Dermis microvascular lymphatic vessel endothelial cell (primary cell): ENCODE data around the gene SMIM20. TPM values are rescaled to one million over a fixed set of nuclear protein-coding genes. Genes with fewer than 3 reads are reported as not detected.

Experiments
- DNase-seq, 2 donors: peaks; one replicate each; pipeline versions ENCODE4 v3.0.0 to v3.0.0-alpha.2; 2010; ENCODE audit warnings: low read depth in 2 of 2
- total RNA-seq: library from RNA; depleted of rRNA; stranded (reverse); fragments of >200 nt; gene quantifications from 2 replicates; pipeline ENCODE4 v1.2.1, GENCODE V29; 2014

The SMIM20 gene
- total RNA-seq, 1 donor from 2014 or later = 13.1 TPM

GRCh38 chr4:25925486-25926201, 11.6 kb downstream of the SMIM20 start:
- peak in 1 of 2 donors; percentile 46 for DNase-seq

DNA sequence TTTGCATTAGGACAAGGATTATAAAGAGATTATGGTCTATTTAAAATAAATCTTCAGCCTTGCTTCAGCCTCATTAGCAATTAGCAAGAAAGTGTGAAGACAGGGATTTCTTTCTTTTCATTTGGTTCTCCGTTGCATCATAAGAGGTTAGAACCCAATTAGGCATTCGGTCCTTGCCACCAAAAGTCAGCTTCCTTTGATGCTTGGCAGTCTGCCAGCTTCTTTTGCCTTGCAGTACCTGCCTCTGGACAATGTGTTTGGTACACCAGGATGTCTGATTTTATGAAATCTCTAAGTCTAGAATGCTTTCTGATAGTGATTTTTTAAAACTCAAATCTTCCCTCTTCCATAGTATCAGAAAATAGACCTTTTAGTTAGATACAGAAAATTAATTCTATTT, 12.4 kb downstream of the SMIM20 start:
- DNase-seq = no peak

GRCh38 chr4:25927361-25928195, 13.6 kb downstream of the SMIM20 start:
- no peak for DNase-seq

DNA sequence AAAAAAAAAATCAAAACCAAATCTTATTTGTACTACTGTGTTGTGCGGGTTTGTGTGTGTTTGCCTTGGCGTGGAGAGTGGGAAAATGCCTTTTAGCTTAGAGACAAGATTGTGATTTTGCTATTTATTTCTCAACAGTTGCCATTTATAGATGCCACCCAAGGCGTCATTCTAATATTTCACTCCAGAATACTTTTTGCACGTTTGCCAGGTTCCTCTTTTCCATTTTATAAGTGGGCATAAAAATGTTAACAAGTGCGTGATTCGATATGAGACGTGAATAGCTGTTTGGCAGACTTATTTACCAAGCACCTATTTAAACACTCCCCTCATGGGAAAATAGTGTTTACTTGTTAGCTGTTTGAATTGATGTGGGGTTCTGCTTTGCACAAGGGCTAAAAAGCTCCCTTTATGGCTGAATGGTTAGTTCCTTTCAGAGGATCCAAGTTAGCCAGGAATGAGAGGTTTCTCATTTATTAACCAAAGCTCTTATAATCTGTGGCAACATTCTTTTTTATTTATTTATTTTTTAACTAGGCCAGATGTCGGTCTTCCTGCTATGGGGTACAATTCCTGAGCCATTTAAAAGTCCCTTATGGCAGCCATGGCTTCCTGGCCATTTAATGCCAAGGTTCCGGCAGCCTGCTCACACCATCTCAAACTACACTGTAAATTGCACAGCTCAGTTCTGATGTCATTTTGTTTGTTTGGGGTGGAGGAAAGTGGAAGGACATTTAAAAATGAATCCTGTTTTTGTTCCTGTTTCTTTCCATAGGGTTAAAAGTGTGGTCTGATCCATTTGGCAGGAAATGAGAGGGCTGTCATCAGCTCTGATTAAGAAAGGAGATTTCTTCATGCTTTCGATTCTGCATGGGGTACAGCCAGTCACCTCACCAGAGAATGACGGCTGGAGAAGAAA, 14.6 kb downstream of the SMIM20 start:
- peak in 1 of 2 donors; percentile 13 for DNase-seq

DNA sequence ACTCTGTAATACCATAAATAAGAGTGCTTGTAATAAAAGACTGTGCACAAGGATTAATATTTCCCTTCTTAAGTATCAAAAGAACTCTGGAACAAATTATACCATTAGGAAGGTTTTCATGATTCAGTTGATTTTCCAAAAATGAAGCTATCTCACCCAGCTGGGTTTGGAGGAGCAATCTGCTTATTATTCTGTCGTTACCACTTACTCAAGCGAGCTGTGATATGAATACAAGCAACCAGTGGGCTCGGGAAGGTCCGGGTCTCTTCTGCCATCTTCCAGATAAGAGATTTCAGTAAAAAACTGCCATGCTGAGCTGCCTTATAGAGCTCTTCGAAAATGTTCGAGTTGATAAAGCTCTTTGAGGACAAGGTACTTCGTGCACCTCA, 15.3 kb downstream of the SMIM20 start:
- no peak for DNase-seq

DNA sequence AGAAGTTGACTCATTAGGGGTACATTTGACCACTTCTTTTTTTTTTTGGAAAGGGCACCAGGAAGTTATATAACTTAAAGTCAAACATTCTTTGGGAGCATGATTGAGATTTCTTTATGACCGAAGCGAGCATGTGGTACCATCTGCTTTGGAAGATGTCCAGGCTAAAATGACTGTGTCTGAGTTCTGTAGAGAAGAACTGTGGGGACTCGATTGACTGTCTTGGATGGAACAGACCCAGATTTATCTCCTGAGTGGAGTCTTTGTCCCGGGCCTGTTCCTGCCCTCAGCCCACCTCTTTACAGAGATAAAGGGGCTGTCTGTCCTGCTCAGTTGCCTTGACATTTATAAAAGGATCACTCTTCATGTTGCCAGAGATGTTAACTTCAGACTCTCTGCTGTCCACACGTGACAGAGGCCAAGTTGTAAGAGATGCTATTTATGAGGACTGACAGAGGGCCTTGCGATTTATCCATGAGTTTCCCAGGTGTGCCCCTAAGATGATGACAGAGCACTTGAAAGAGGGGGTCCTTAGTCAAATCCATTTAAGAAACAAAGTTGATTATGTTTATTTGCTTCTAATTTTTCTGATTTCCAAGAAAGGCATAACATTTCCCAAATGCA, 16.8 kb downstream of the SMIM20 start:
- no peak for DNase-seq

DNA sequence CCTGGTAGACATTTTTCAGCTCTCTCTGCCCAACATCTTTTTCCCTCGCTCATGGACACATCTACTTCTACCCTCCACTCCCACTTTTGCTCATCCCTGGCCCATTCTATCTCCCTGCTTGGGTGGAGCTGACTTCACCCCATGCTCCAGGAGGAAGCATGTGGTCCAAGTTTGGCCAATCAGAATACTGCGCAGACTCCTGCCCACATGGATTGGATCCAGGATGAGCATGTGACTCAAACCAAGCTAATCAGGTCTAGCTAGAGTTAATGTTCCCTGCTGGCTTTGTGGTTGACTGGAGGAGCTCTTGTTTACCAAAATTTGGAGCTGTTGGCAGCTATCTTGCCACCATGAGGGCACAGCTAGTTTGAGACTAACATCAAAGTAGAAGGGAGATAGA, 22.7 kb downstream of the SMIM20 start:
- DNase-seq = no peak

DNA sequence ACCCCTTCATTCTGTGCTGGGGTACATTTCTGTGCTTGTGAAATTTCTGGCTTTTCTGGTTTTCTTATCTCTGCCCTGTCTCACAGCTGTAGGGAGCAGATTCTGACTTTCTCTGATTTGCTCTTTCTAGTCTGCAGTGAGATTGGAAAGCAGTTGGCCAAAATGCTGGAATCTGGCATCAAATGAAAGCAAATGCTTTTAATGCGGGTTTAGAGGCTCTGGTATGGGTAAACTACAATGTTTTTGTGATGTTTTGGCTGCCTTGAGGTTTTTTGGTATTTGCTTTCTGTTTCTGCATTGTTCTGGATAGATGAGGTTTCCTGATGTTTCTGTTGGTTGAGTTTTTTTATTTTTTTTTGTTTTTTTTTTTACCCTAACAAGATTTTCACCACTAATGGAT, 23.8 kb downstream of the SMIM20 start:
- no peak for DNase-seq

- DNase-seq = no peak
Observed at GRCh38 chr4:25938366-25938765, 24.3 kb downstream of the SMIM20 start.

DNA sequence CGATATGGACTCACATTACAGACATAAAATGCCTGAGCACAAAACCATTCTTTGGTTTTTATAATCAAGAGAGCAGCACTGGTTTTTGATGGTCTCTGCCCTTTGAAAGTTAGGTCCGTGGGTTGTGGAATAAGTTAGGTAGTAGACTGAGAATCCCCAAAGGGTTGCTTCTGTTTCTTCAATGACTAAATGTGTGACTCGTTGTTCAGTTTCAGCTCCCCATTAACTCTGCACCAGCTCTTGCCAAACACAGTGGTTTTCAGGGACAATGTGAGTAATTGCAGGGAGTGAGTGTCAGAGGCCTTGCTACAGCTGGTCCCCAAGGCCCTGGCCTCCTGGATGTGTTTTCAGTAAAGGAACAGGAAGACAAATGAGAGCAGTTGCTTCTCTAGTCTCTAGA, 24.8 kb downstream of the SMIM20 start:
- DNase-seq = no peak

DNA sequence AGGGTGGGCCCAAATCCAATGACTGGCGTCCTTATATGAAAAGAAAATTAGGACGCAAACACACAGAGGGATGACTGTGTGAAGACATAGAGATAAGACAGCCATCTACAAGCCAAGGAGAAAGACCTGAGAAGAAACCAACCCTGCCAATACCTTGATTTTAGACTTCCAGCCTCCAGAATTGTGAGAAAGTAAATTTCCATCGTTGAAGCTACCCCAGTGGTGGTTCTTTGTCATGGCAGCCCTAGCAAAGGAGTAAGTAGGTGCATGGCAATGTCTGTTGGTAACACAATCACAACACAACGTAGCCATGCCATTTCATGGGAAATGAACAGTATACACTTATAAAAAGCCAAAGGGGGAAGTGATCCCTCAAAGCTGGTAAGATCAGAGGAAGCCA, 25.3 kb downstream of the SMIM20 start:
- no peak for DNase-seq

GRCh38 chr4:25941457-25942221, 27.6 kb downstream of the SMIM20 start:
- no peak for DNase-seq

DNA sequence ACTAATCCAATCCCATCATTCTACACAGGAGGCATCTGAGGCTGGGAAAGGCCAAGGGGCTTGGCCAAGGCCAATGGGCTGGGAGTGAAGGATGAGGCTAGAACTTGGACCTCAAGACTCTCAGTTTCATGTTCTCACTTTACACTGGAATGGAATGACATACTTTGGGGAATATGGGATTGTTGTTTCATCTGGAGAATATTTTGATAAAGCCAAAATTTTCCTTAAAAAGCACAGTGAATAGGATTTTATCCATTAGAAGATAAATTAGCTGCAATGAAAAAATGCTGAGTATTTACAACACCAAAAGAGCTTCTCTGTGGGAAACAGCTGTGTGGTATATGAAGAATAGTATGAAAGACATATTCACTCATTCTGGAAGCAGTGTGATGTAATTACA, 29.3 kb downstream of the SMIM20 start:
- DNase-seq = no peak

DNA sequence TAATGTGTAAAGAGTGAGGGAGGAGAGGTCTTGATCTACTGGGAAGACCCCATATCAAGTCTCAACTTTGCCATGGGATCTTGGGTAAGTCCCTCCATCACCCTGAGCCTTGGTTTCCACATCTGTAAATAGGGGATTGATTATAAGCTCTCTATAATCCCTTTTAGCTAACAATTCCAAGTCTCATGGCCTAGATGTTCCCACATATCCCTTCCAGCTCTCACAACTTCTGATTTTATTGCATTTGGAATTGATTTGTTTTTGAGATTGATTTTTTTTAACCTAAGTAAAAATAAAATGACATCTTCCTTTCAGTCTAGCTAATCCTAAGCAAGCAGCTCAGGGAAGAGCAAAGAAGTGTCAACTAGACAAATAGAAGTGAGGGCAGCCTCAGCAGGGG, 29.8 kb downstream of the SMIM20 start:
- DNase-seq = no peak

GRCh38 chr4:25948051-25948450, 34.0 kb downstream of the SMIM20 start:
- DNase-seq = no peak

DNA sequence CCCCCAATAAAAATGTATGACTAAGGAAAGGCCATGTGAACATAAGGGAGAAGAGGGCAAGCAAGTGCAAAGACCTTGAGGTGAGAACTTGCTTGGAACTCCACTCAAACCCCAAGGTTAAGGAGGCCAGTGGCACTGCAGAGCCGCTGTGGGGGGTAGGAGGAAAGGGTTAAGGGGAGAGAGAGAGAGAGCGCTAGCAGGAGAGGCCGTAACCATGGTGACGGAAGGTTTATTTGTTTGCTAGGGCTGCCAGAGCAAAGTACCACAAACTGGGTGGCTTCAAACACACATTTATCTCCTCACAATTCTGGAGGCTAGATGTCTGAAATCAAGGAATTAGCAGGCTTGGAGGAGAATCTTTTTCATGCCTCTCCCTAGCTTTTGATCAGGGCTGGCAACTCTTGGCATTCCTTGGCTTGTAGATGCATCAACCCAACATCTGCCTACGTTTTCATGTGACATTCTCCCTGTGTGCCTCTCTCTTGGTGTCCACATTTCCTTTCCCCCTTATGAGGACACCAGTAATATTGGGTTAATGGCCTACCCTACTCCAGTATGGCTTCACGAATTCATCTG, 35.2 kb downstream of the SMIM20 start:
- DNase-seq = no peak

DNA sequence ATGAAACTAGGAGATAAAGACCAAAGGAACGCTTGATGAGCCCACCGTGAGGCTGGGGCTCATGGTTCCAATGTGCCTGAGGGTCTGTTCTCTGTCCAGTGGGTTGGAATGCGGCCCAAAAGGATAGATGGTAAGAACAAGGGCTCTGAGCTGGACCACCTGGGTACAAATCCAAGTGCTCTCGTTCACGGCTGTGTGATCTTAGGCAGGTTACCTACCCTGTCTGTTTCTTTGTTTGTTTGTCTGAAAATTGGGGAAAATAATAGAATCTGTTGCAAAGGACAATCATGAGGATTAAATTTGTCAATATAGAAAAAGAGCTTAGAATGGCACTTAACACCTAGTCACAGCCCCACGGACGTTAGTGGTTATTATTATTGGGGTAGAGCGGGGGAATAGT, 36.0 kb downstream of the SMIM20 start:
- no peak for DNase-seq

- DNase-seq = peak in 1 of 2 donors; percentile 15
Observed at GRCh38 chr4:25950461-25951389, 36.7 kb downstream of the SMIM20 start.

GRCh38 chr4:25951390-25951952, 37.5 kb downstream of the SMIM20 start:
- no peak for DNase-seq
